ENCODE data around the gene SMPD4.
"Not testable (repeated sequence)": the region's sequence is repeated elsewhere in the genome, so short reads cannot be mapped to it uniquely, and the experiment has no call there.

GRCh38 chr2:130138841-130139251, 42.6 kb downstream of the SMPD4 start:
- TF ChIP-seq CTCF, POLR2A (IDR thresholded peaks at IDR 0.05): not testable (repeated sequence)

Measured in esophagus squamous epithelium (tissue), 4 donors.